ENCODE measurements around the gene CDH4.

- TF ChIP-seq CTCF (IDR thresholded peaks at IDR 0.05 in 8 of 11, conservative IDR thresholded peaks at IDR 0.05 in 3 of 11) (no peak), POLR2A (IDR thresholded peaks at IDR 0.05) (no peak)
Observed at GRCh38 chr20:61864481-61864880, 612.4 kb downstream of the CDH4 start.
